GM12872 (cell line): ENCODE results near the gene ZNF213.

ENCODE experiments used
- CTCF ChIP-seq: IDR thresholded peaks from 3 replicates; pipeline ENCODE4 v1.5.1; 2011; ENCODE audit warnings: low read depth, mild to moderate bottlenecking, low read length, moderate library complexity; ENCODE audit not compliant: insufficient read depth

The ZNF213 gene

GRCh38 chr16:3112058-3112880, 22.6 kb upstream of the ZNF213 start, which contains the start of gene ZNF205:
ZNF205 (plus strand) TSS chr16:3112586; CDS start chr16:3113431, 845 bp downstream.
- no peak for TF ChIP-seq CTCF

GRCh38 chr16:3112881-3113574, 21.8 kb upstream of the ZNF213 start:
- TF ChIP-seq CTCF: no peak

DNA sequence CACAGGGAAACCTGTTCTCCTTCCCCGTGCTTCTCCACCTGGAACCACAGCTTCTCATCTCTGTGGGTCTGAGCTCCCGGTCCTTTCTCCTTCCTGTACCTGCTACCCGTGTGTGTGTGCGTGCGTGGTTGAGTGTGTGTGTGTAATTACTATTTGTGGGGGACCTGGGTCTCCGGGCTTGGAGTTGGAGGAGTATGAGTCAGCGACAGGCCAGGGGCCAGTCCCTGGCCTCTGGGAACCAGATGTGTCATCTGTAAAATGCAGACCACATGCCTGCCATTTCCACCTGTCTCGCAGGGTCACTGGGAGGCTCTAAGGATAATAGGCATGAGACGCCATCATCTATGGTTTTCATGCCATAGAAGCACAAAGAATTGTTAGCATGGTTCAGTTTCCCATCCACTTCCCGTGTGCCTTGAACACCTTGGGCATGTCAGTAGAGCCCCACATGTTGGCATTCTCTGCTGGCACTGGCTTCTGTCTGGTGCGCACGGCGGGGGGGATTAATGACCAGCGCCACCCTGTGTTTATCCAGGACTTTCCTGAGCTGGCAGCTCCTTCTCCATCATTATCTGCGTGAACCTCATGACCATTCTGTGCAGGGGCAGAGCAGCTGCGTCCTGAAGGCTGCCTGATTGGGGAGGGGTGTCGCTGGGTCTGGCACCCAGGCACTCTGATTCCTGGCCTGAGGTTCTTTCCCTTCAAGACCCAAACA, 20.9 kb upstream of the ZNF213 start:
- no peak for TF ChIP-seq CTCF

GRCh38 chr16:3115003-3115402, 19.8 kb upstream of the ZNF213 start:
- TF ChIP-seq CTCF: no peak

DNA sequence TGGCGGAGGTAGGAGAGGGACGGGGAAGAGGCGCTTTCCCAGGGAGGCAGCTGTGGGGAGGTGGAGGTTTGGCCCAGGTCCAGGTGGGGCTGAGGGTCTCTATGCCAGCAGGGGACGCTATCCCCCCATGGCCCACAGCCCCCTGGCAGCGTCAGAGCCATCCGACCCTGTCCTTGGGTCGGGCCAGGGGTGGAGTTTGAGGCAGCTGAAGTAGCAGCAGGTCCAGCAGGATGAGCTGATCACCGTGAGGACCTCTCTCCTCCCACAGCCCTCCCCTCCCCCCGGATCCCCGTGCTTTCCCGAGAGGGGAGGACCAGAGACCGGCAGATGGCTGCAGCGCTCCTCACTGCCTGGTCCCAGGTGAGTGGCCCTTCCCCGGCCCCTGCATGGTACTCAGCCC, 19.3 kb upstream of the ZNF213 start:
- peak; percentile 38; the same call in 1 of the 3 replicates for TF ChIP-seq CTCF

DNA sequence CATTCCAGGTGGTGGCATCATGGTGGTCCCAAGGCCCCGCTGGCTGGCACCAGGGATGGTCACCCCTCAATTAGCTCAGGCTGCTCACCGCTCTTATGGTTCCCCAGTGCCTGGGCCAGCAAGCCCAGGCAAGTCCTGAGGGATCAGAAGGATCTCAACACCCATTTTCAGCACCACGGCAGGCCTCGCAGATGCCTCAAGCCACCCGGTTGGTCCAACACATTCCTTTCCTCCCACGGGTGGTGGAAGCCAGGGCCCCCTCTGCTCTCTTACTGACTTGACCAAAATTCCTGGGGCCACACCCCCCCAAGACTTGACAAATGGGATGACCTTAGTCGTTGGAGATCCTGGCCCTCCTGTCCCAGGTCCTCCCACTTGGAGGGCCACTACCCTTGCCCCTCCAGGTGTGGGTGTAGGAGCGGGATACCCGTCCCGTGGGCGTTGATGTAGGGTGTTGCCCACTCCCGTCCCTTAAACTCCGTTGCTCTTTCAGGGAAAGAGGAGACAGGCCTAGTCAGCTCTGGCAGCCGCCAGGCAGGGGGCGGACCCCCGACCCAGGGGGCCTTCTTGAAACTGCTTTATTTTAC, 16.5 kb upstream of the ZNF213 start:
- no peak for TF ChIP-seq CTCF

- TF ChIP-seq CTCF: no peak
Observed at GRCh38 chr16:3118846-3119245, 16.0 kb upstream of the ZNF213 start.
